Motor neuron (in vitro differentiated cells): ENCODE data around the gene TMEM190. TPM values are rescaled to one million over a fixed set of nuclear protein-coding genes. Genes with fewer than 3 reads are reported as not detected.
A peak's percentile ranks its signal among the peaks of the same experiment; 100 is the strongest.
"Not testable (repeated sequence)": the region's sequence is repeated elsewhere in the genome, so short reads cannot be mapped to it uniquely, and the experiment has no call there.

Source experiments
- ATAC-seq, 8 experiments: fragments of 200-7000 bp; cut with Tn5 transposase; replicated peaks in 6 of 8; 2 replicates each; pipeline ENCODE4 v1.8.0; 2021; ENCODE audit warnings: mild to moderate bottlenecking in 8 of 8, moderate library complexity in 8 of 8
- H3K27ac ChIP-seq, 2 donors: fragments of 250-450 bp; sonication (Bioruptor Pico); 2 replicates each; pipeline ENCODE4 v1.9.0; 2021; ENCODE audit warnings: antibody characterized with exemption in 2 of 2, mild to moderate bottlenecking in 2 of 2, moderate library complexity in 1 of 2
- H3K4me1 ChIP-seq, 2 donors: fragments of 250-450 bp; sonication (Bioruptor Pico); replicated peaks in 1 of 2; 2 replicates each; pipeline ENCODE4 v1.6.1; 2021; ENCODE audit warnings: antibody characterized with exemption in 2 of 2, mild to moderate bottlenecking in 2 of 2, moderate library complexity in 1 of 2
- H3K4me3 ChIP-seq, 5 donors: fragments of 250-450 bp; sonication (Bioruptor Pico); 2 replicates each; pipeline ENCODE4 v1.9.0; 2021; ENCODE audit warnings: antibody characterized with exemption in 5 of 5, mild to moderate bottlenecking in 5 of 5, moderate library complexity in 4 of 5
- WGBS, 10 experiments: fragments of 450-650 bp; shearing (Covaris generic); methylation state at CpG; one replicate each; pipeline ENCODE4 v1.0.0; 2022; 5-methylcytosine and 5-hydroxymethylcytosine counted together
- in situ Hi-C, 9 experiments: fragments of 400-800 bp; cut with MboI; loops; one replicate each; pipeline ENCODE4 v1.15.0; 2021; ENCODE audit warnings: low sequenced_read_pairs in 9 of 9, low pct_unique_long_range_greater_than_20kb in 2 of 9; ENCODE audit not compliant: unreplicated experiment in 9 of 9
- total RNA-seq, 8 experiments: library from RNA; unstranded; fragments of 300-600 nt; gene quantifications; 2 replicates each; pipeline versions ENCODE4 v1.2.3 to v1.2.4, GENCODE V29; 2022

TMEM190 gene
- total RNA-seq, 8 experiments from 2014 or later, result 0.46 to 8.4 (median 0.58) TPM; not detected in 5

- in situ Hi-C loops, result no loop called here
- H3K4me1 ChIP-seq, result peaks cover 33 to 46% of the 10 kb centered on the region in 2 donors
Measured at GRCh38 chr19:55391702-55392615, 15.3 kb downstream of the TMEM190 start.

GRCh38 chr19:55392820-55393761, 16.5 kb downstream of the TMEM190 start:
- in situ Hi-C loops, result no loop called here
- Histone ChIP-seq H3K4me1 (peaks cover 22 to 35% of the 10 kb centered on the region in 2 donors), H3K4me3 (peak overlapping the region in 1 of 5 donors; percentile 1), H3K27ac (peak overlapping the region; percentile 58 to 80)
- 80 to 100% (median 95%) methylated on average over 1 to 4 of the region's 18 CpGs; no CpG with 5 or more reads in 2 of the 10 experiments for WGBS, 10 experiments
- peak in 5 of 8 experiments; percentile 62 to 88 (median 87) for ATAC-seq

More at GRCh38 chr19:55391702-55392615, 15.3 kb downstream of the TMEM190 start:
- ATAC-seq, result peak in 7 of 8 experiments; percentile 2 to 43 (median 9)
- peak overlapping the region in 1 of 5 donors; percentile 1 for H3K4me3 ChIP-seq
- peak overlapping the region; percentile 58 to 80 for H3K27ac ChIP-seq
- WGBS, 10 experiments, result 42 to 100% (median 63%) methylated on average over 1 to 9 of the region's 18 CpGs; no CpG with 5 or more reads in 2 of the 10 experiments

DNA sequence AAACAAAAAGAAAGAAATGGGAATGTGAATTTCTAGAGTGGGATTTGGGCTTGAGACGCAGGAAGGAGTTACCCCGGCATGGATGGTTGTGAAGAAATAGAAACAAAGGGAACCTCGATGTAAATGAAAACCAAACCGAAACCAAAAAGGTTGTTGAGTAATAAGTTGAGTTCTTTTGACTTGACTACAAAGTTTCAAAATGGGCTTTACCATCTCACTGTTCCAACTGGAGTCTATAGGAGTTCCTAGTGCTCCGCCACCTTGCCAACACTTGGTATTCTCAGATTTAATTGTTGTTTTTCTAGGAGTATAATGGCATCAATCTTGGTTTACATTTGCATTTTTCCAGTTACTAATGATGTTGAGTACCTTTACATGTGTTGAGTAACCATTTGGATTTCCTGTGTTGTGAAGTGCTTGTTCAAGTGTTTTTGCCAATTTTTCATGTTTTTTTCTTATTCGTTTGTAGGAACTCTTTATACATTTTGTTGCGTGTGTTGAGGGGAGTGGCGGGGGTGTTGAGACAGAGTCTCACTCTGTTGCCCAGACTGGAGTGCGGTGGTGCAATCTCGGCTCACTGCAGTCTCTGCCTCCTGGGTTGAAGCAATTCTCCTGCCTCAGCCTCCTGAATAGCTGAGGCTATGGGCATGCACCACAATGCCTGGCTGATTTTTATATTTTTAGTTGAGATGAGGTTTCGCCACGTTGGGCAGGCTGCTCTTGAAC, 21.7 kb downstream of the TMEM190 start:
- no peak overlapping the region for H3K4me3 ChIP-seq
- in situ Hi-C loops, result no loop called here
- WGBS, 10 experiments, result 80 to 100% (median 93%) methylated on average over 2 to 12 of the region's 12 CpGs

GRCh38 chr19:55400281-55401087, 23.9 kb downstream of the TMEM190 start:
- ATAC-seq, result peak in 5 of 8 experiments; percentile 3 to 17 (median 15)
- in situ Hi-C loops, result loop anchor here in 5 of 9 experiments (25.0 kb wide), 1 partner anchor 263 kb away; the partner anchor contains the start of gene TNNT1 (in 5 of the 5)
- Histone ChIP-seq H3K27ac (no peak overlapping the region), H3K4me3 (no peak overlapping the region), H3K4me1 (no peaks in the 10 kb centered on the region)
- WGBS, 10 experiments, result 53 to 100% (median 84%) methylated on average over 1 to 8 of the region's 14 CpGs; no CpG with 5 or more reads in 1 of the 10 experiments

More for the DNA sequence above, 21.7 kb downstream of the TMEM190 start:
- Histone ChIP-seq H3K27ac (no peak overlapping the region), H3K4me1 (peaks cover 3% of the 10 kb centered on the region in 2 donors)
- no peak for ATAC-seq

DNA sequence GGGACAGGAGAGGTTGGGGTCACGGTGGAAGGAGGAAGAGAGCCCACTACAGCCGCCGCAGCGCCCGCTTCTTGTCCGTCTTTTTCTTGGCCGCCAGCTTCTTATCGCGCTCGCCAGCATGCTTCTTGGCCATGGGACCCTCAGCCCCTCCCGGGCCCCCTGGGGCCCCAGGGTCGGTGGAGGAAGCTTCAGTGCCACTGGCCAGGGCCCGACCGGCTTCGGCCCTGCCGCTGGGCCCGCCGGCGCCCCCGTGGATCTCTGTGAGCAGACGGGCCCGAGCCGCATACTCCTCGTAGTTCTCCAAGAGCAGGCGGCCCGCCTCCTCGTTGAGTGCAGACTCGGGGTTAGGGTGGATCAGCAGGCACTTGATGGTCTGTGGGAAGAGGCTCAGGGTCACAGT, 24.8 kb downstream of the TMEM190 start:
- not testable (repeated sequence) for H3K27ac ChIP-seq, H3K4me3 ChIP-seq, H3K4me1 ChIP-seq
- in situ Hi-C loops, result loop anchor here in 5 of 9 experiments (25.0 kb wide), 1 partner anchor 264 kb away; the partner anchor contains the start of gene TNNT1 (in 5 of the 5)
- ATAC-seq, result peak in 5 of 8 experiments; percentile 8 to 29 (median 20)
- no CpG with 5 or more reads among the region's 28 CpGs for WGBS, 10 experiments

DNA sequence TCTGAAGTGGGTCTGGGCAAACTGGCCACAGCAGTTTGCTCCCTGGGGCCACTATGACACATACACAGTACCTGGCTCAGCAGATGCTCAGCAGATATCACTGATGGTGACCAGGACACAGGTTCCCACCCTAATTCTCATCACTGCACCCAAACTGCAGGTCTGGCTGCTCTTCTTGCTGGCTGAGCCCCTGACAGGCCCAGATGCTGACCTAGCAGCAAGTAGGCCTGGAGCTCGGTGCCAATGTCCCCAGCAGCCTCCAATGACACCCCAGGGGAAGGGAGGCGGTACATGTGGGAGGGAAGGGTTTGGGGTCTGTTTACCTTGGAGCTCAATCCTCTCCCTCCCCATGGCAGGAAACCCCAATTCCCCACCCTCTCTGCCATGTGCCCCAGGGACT, 25.9 kb downstream of the TMEM190 start:
- WGBS, 10 experiments, result no CpG with 5 or more reads among the region's 2 CpGs
- Histone ChIP-seq H3K4me1 (peaks cover 10 to 11% of the 10 kb centered on the region in 2 donors), H3K27ac (no peak overlapping the region), H3K4me3 (no peak overlapping the region)
- in situ Hi-C loops, result loop anchor here in 5 of 9 experiments (25.0 kb wide), 1 partner anchor 265 kb away; the partner anchor contains the start of gene TNNT1 (in 5 of the 5)
- ATAC-seq, result no peak

DNA sequence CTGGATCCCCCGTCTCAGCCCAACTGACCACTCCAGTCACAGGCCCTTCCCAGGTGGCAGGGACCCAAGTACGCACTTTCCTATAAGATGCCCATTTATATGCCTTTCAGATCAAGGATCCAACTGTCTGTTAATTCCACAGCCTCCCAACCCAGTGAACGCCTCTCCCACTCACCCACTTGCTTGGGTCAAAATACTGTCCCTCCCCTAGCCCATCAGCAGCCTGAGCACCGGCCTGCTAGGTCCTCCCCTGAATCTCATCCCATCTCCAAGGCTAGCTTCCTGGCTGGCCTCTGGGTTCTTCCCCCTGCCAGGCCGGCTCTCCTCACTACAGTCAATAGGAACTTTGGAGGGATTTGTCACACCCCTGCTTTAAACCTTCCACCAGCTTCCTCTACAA, 29.0 kb downstream of the TMEM190 start:
- ATAC-seq, result no peak
- H3K4me3 ChIP-seq, result peak overlapping the region in 2 of 5 donors; percentile 75 to 85
- peaks cover 17% of the 10 kb centered on the region in 2 donors for H3K4me1 ChIP-seq
- WGBS, 10 experiments, result 70 to 100% (median 88%) methylated on average over 1 to 3 of the region's 5 CpGs; no CpG with 5 or more reads in 7 of the 10 experiments
- H3K27ac ChIP-seq, result no peak overlapping the region
- in situ Hi-C loops, result loop anchor here in 5 of 9 experiments (25.0 kb wide), 1 partner anchor 268 kb away; the partner anchor contains the start of gene TNNT1 (in 5 of the 5)

- in situ Hi-C loops, result loop anchor here in 5 of 9 experiments (25.0 kb wide), 1 partner anchor 269 kb away; the partner anchor contains the start of gene TNNT1 (in 5 of the 5)
- WGBS, 10 experiments, result 40 to 81% (median 68%) methylated on average over 1 to 6 of the region's 14 CpGs; no CpG with 5 or more reads in 4 of the 10 experiments
- peak overlapping the region in 1 of 2 donors; percentile 97 for H3K27ac ChIP-seq
Measured at GRCh38 chr19:55406091-55406825, 29.6 kb downstream of the TMEM190 start.

GRCh38 chr19:55406826-55407549, 30.4 kb downstream of the TMEM190 start:
- peak in 3 of 8 experiments; percentile 3 to 24 (median 23) for ATAC-seq
- Histone ChIP-seq H3K27ac (peak overlapping the region; percentile 97 to 99), H3K4me1 (peaks cover 17% of the 10 kb centered on the region in 2 donors), H3K4me3 (peak overlapping the region; percentile 72 to 91 (median 75))
- no CpG with 5 or more reads among the region's 35 CpGs for WGBS, 10 experiments
- in situ Hi-C loops, result loop anchor here in 5 of 9 experiments (25.0 kb wide), 1 partner anchor 270 kb away; the partner anchor contains the start of gene TNNT1 (in 5 of the 5)

More at GRCh38 chr19:55406091-55406825, 29.6 kb downstream of the TMEM190 start:
- no peak for ATAC-seq
- peaks cover 17% of the 10 kb centered on the region in 2 donors for H3K4me1 ChIP-seq
- H3K4me3 ChIP-seq, result peak overlapping the region; percentile 72 to 91 (median 75)

GRCh38 chr19:55407550-55407799, 30.8 kb downstream of the TMEM190 start, which contains the start of gene UBE2S:
UBE2S (minus strand) TSS chr19:55407788; CDS start chr19:55407589, 199 bp downstream.
- in situ Hi-C loops, result loop anchor here in 5 of 9 experiments (25.0 kb wide), 1 partner anchor 270 kb away; the partner anchor contains the start of gene TNNT1 (in 5 of the 5)
- not testable (repeated sequence) for ATAC-seq
- no CpG with 5 or more reads among the region's 36 CpGs for WGBS, 10 experiments

More at GRCh38 chr19:55407550-55407799, 30.8 kb downstream of the TMEM190 start, which contains the start of gene UBE2S:
- Histone ChIP-seq H3K4me3 (peak within 1 kb of the TSS; percentile 72 to 91 (median 75)), H3K4me1 (peaks cover 17% of the 10 kb centered on the region in 2 donors), H3K27ac (peak within 1 kb of the TSS; percentile 97 to 99)
